SU-DHL-6 (cell line): ENCODE data around the gene ARHGAP35.

Experiments
- H2AFZ ChIP-seq: fragments of 200-600 bp; sonication (generic); 2 replicates; pipeline ENCODE4 v1.6.1; 2014; ENCODE audit warnings: low read depth, mild to moderate bottlenecking, moderate library complexity, mixed read lengths, antibody characterized with exemption, low read length; ENCODE audit not compliant: severe bottlenecking
- H3F3A ChIP-seq: fragments of 200-600 bp; shearing (Covaris generic); 2 replicates; pipeline ENCODE4 v1.6.0; 2016; ENCODE audit warnings: antibody characterized with exemption, mild to moderate bottlenecking; ENCODE audit not compliant: insufficient read depth
- H3K27ac ChIP-seq: fragments of 200-600 bp; sonication (generic); 2 replicates; pipeline ENCODE4 v1.5.1; 2016; ENCODE audit warnings: low read depth, mild to moderate bottlenecking, low read length, moderate library complexity, mixed read lengths
- H3K27me3 ChIP-seq: fragments of 200-600 bp; sonication (generic), shearing (Covaris generic); 2 replicates; pipeline ENCODE4 v1.6.0; 2014; ENCODE audit warnings: mild to moderate bottlenecking, low read length
- H3K36me3 ChIP-seq: fragments of 200-600 bp; sonication (generic); 2 replicates; pipeline ENCODE4 v1.6.1; 2014; ENCODE audit warnings: mild to moderate bottlenecking, low read length, mixed read lengths
- H3K4me2 ChIP-seq: fragments of 300-600, 200-600 bp; shearing (Covaris generic), sonication (generic); 2 replicates; pipeline ENCODE4 v1.6.0; 2014; ENCODE audit warnings: low read length, low read depth, mild to moderate bottlenecking; ENCODE audit not compliant: poor library complexity, severe bottlenecking
- H3K4me3 ChIP-seq: fragments of 200-600 bp; sonication (generic); 2 replicates; pipeline ENCODE4 v1.5.1; 2014; ENCODE audit warnings: antibody characterized with exemption, low read length, mild to moderate bottlenecking, mixed read lengths; ENCODE audit not compliant: insufficient read depth, poor library complexity, severe bottlenecking
- H3K79me2 ChIP-seq: fragments of 200-600 bp; sonication (generic); 2 replicates; pipeline ENCODE4 v1.6.1; 2014; ENCODE audit warnings: mild to moderate bottlenecking, low read length, moderate library complexity; ENCODE audit not compliant: insufficient read depth
- H3K9ac ChIP-seq: fragments of 200-600 bp; sonication (generic); 2 replicates; pipeline ENCODE4 v1.7.0; 2014; ENCODE audit warnings: mild to moderate bottlenecking, low read length
- H3K9me2 ChIP-seq: fragments of 200-600 bp; sonication (generic); replicated peaks from 2 replicates; pipeline ENCODE4 v1.6.1; 2014; ENCODE audit warnings: low read length; ENCODE audit not compliant: insufficient read depth
- H3K9me3 ChIP-seq: fragments of 200-600 bp; sonication (generic); 2 replicates; pipeline ENCODE4 v1.6.1; 2014; ENCODE audit warnings: low read length, mixed read lengths; ENCODE audit not compliant: insufficient read depth
- H4K20me1 ChIP-seq: fragments of 200-600 bp; sonication (generic); 2 replicates; pipeline ENCODE4 v1.6.1; 2014; ENCODE audit warnings: low read depth, mild to moderate bottlenecking, antibody characterized with exemption, low read length, moderate library complexity, mixed read lengths
- CTCF ChIP-seq: fragments of 200-600 bp; sonication (generic); IDR thresholded peaks from one replicate; pipeline ENCODE4 v1.5.1; 2017; ENCODE audit warnings: antibody characterized with exemption, mild to moderate bottlenecking, low read length, moderate library complexity; ENCODE audit not compliant: insufficient read depth, poor library complexity, severe bottlenecking
- EZH2phosphoT487 ChIP-seq: fragments of 200-600 bp; sonication (generic), shearing (Covaris generic); conservative IDR thresholded peaks from 2 replicates; pipeline ENCODE4 v1.6.1; 2018; ENCODE audit warnings: mild to moderate bottlenecking, antibody characterized with exemption, low read length, moderate library complexity, mixed read lengths

The ARHGAP35 gene

GRCh38 chr19:46892252-46893179 lies 31.7 kb downstream of the ARHGAP35 start:
- Histone ChIP-seq H3K9me2 (no peaks in the 10 kb centered on the region), H3K27ac (peak overlapping the region; percentile 5; the same call in 1 of the 2 replicates), H2AFZ (no peak overlapping the region), H3K79me2 (peaks cover 76% of the 10 kb centered on the region), H3K36me3 (no peaks in the 10 kb centered on the region), H4K20me1 (peaks cover 17% of the 10 kb centered on the region; the same call in 1 of the 2 replicates), H3K9me3 (no peaks in the 10 kb centered on the region), H3F3A (peaks cover 30% of the 10 kb centered on the region), H3K4me2 (peak overlapping the region; percentile 28), H3K27me3 (no peaks in the 10 kb centered on the region), H3K4me3 (no peak overlapping the region), H3K9ac (no peak overlapping the region)
- no peak for TF ChIP-seq CTCF
- no peak for TF ChIP-seq EZH2phosphoT487

DNA sequence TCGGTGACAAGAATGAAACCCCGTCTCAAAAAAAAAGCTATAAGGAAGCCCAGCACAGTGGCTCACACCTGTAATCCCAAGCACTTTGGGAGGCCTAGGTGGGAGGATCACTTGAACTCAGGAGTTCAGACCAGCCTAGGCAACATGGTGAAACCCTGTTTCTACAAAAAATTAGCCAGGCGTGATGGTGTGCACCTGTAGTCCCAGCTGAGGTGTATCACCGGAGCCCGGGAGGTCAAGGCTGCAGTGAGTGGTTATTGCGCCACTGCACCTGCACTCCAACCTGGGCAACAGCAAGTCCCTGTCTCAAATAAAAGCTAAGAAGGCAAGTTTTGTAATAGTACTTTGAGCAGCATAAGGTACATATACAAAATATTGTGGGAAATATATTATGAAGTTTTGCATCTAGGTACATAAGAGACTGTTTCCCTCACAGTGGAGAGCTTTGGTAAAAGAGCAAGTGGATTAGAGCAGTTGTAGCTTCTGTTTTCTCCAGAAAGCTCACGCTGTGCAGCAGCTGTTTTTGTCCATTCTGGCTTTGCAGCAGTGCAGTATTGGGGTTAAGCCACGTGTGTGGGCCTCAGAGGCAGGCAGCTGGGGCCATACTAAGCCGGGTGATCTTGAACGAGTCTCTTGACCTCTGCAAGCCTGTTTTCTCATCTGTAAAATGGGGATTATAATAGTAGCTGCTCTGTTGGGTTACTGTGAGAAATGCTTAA lies 35.4 kb downstream of the ARHGAP35 start:
- Histone ChIP-seq H3K9ac (no peak overlapping the region; the same call in 1 of the 2 replicates), H4K20me1 (peaks cover 15% of the 10 kb centered on the region; the same call in 1 of the 2 replicates)

DNA sequence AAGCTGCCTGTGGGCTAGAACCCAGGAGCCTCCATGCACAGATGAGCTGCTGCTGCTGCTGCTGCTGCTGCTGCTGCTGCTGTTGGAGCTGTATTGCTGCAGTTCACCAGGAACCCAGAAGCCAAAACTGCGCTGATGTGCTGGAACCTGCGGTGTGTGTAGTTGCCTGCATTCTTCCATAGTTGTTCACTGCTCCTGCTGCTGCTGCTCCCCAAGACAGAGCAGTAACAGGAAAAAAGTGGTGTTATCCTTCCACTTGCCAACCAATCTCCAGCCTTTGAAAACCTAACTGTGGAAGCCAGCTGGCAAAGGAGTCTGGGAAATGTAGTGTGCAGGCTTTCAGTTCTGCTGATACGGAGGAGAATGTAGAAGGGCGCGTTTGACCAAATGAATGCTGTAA lies 37.9 kb downstream of the ARHGAP35 start:
- Histone ChIP-seq H3F3A (peaks cover 22% of the 10 kb centered on the region), H3K9me3 (no peaks in the 10 kb centered on the region), H4K20me1 (peaks cover 8% of the 10 kb centered on the region; the same call in 1 of the 2 replicates), H3K4me2 (no peak overlapping the region), H3K27ac (no peak overlapping the region), H3K79me2 (peaks cover 90% of the 10 kb centered on the region), H3K9me2 (no peaks in the 10 kb centered on the region), H3K27me3 (no peaks in the 10 kb centered on the region), H3K9ac (no peak overlapping the region), H2AFZ (no peak overlapping the region), H3K36me3 (no peaks in the 10 kb centered on the region), H3K4me3 (no peak overlapping the region)
- TF ChIP-seq EZH2phosphoT487, result no peak
- TF ChIP-seq CTCF, result no peak

More for the DNA sequence above, 35.4 kb downstream of the ARHGAP35 start:
- Histone ChIP-seq H3F3A (peaks cover 22% of the 10 kb centered on the region), H2AFZ (no peak overlapping the region), H3K79me2 (peaks cover 85% of the 10 kb centered on the region), H3K9me2 (no peaks in the 10 kb centered on the region), H3K9me3 (no peaks in the 10 kb centered on the region), H3K27me3 (no peaks in the 10 kb centered on the region), H3K27ac (peak overlapping the region; percentile 71), H3K4me3 (no peak overlapping the region), H3K36me3 (no peaks in the 10 kb centered on the region), H3K4me2 (peak overlapping the region; percentile 43)
- no peak for TF ChIP-seq EZH2phosphoT487
- no peak for TF ChIP-seq CTCF
